Gastrocnemius medialis (tissue), 4 donors: Measurements from ENCODE around the gene SHROOM3. TPM values are rescaled to one million over a fixed set of nuclear protein-coding genes. Genes with fewer than 3 reads are reported as not detected.
A peak's percentile ranks its signal among the peaks of the same experiment; 100 is the strongest.

ENCODE experiments used
- ATAC-seq, 2 donors: fragments of 150-250 bp; one replicate each; pipeline ENCODE4 v1.9.1; 2016
- DNase-seq, 2 donors: peaks; one replicate each; pipeline ENCODE4 v3.0.0-alpha.2; 2019
- H3K27ac ChIP-seq, 4 donors: fragments of 200-600 bp; sonication (generic); 1 replicate in 1 of 4; 2 replicates in 3 of 4; pipeline ENCODE4 v1.5.1; 2016 to 2018; ENCODE audit warnings: mild to moderate bottlenecking in 2 of 4, moderate library complexity in 1 of 4
- H3K27me3 ChIP-seq, 3 donors: fragments of 200-600 bp; sonication (generic) in 2 of 3; 1 replicate in 1 of 3; 2 replicates in 2 of 3; pipeline versions ENCODE4 v1.5.1 to v1.6.0; 2016 to 2019; ENCODE audit warnings: mild to moderate bottlenecking in 1 of 3, moderate library complexity in 1 of 3
- H3K36me3 ChIP-seq, 2 donors: fragments of 200-600 bp; sonication (generic) in 1 of 2; one replicate each; pipeline ENCODE4 v1.5.1; 2017 to 2018
- H3K4me1 ChIP-seq, 2 donors: fragments of 200-600 bp; sonication (generic) in 1 of 2; one replicate each; pipeline ENCODE4 v1.5.1; 2016 to 2017; ENCODE audit warnings: mild to moderate bottlenecking in 2 of 2
- H3K4me3 ChIP-seq, 4 donors: fragments of 200-600 bp; sonication (generic) in 3 of 4; 1 replicate in 1 of 4; 2 replicates in 3 of 4; pipeline ENCODE4 v1.5.1; 2016 to 2019; ENCODE audit warnings: mild to moderate bottlenecking in 2 of 4
- H3K9me3 ChIP-seq, 3 donors: fragments of 200-600 bp; sonication (generic) in 2 of 3; 1 replicate in 1 of 3; 2 replicates in 2 of 3; pipeline ENCODE4 v1.5.1; 2016 to 2019
- POLR2A ChIP-seq, 2 donors: fragments of 450-650 bp; IDR thresholded peaks; one replicate each; pipeline ENCODE4 v1.6.1; 2017; ENCODE audit warnings: antibody characterized with exemption in 2 of 2, mild to moderate bottlenecking in 2 of 2, moderate library complexity in 2 of 2
- in situ Hi-C, 4 donors: fragments of 200-750 bp; cut with MboI; loops; one replicate each; pipeline versions ENCODE4 v1.15.0 to v1.8.0; 2017; ENCODE audit warnings: low sequenced_read_pairs in 4 of 4
- intact Hi-C: fragments of 100-400 bp; cut with DNase I; formaldehyde crosslinking; loops from one replicate; pipeline ENCODE4 v1.15.1; 2023; ENCODE audit warnings: low total_unique reads
- total RNA-seq, 4 donors: library from RNA; depleted of rRNA; stranded (reverse); fragments of >200 nt; gene quantifications; one replicate each; pipeline versions ENCODE4 v1.1.0 to v1.2.3, GENCODE V29; 2016
- TF ChIP-seq, protein P1 (sequence below), 5 experiments: fragments of 450-650 bp in 3 of 5; fragments of 200-600 bp in 2 of 5; sonication (generic) in 2 of 5; IDR thresholded peaks in 4 of 5; conservative IDR thresholded peaks in 1 of 5; 1 replicate in 4 of 5; 2 replicates in 1 of 5; pipeline ENCODE4 v1.5.1; 2016 to 2019; ENCODE audit warnings: antibody characterized with exemption in 5 of 5, mild to moderate bottlenecking in 3 of 5, moderate library complexity in 3 of 5

The SHROOM3 gene
- total RNA-seq, 4 donors from 2014 or later = 0.20 to 1.7 (median 0.98) TPM

GRCh38 chr4:76584241-76585152 is 149.5 kb downstream of the SHROOM3 start:
- intact Hi-C loops (no loop called here), in situ Hi-C loops (no loop called here)
- H3K27ac ChIP-seq = no peak overlapping the region
- TF ChIP-seq, protein P1, sequence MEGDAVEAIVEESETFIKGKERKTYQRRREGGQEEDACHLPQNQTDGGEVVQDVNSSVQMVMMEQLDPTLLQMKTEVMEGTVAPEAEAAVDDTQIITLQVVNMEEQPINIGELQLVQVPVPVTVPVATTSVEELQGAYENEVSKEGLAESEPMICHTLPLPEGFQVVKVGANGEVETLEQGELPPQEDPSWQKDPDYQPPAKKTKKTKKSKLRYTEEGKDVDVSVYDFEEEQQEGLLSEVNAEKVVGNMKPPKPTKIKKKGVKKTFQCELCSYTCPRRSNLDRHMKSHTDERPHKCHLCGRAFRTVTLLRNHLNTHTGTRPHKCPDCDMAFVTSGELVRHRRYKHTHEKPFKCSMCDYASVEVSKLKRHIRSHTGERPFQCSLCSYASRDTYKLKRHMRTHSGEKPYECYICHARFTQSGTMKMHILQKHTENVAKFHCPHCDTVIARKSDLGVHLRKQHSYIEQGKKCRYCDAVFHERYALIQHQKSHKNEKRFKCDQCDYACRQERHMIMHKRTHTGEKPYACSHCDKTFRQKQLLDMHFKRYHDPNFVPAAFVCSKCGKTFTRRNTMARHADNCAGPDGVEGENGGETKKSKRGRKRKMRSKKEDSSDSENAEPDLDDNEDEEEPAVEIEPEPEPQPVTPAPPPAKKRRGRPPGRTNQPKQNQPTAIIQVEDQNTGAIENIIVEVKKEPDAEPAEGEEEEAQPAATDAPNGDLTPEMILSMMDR (IDR thresholded peaks at IDR 0.05 in 4 of 5, conservative IDR thresholded peaks at IDR 0.05 in 1 of 5) = no peak
- TF ChIP-seq POLR2A (IDR thresholded peaks at IDR 0.05) = no peak
- DNase-seq = no peak
- no peaks in the 10 kb centered on the region for H3K36me3 ChIP-seq
- no peak for ATAC-seq
- H3K9me3 ChIP-seq = no peaks in the 10 kb centered on the region
- no peak overlapping the region for H3K4me3 ChIP-seq
- peaks cover 0 to 3% of the 10 kb centered on the region in 2 donors for H3K4me1 ChIP-seq
- H3K27me3 ChIP-seq = peaks cover 0 to 2% (median 0%) of the 10 kb centered on the region in 3 donors

- no peak for TF ChIP-seq POLR2A (IDR thresholded peaks at IDR 0.05)
- intact Hi-C loops (no loop called here), in situ Hi-C loops (no loop called here)
- H3K36me3 ChIP-seq = no peaks in the 10 kb centered on the region
- H3K27ac ChIP-seq = no peak overlapping the region
- peaks cover 0 to 2% (median 0%) of the 10 kb centered on the region in 3 donors for H3K27me3 ChIP-seq
- DNase-seq (no peak), ATAC-seq (no peak)
- peak overlapping the region in 2 of 4 donors; percentile 37 to 51 for H3K4me3 ChIP-seq
- H3K4me1 ChIP-seq = peaks cover 0 to 3% of the 10 kb centered on the region in 2 donors
- H3K9me3 ChIP-seq = no peaks in the 10 kb centered on the region
Observed at GRCh38 chr4:76585272-76585671, 150.2 kb downstream of the SHROOM3 start.

GRCh38 chr4:76585897-76586360 is 150.9 kb downstream of the SHROOM3 start:
- ATAC-seq (peak in 1 of 2 donors; percentile 87), DNase-seq (peak in 1 of 2 donors; percentile 64)
- Histone ChIP-seq H3K9me3 (no peaks in the 10 kb centered on the region), H3K36me3 (no peaks in the 10 kb centered on the region), H3K27me3 (peaks cover 0 to 2% (median 0%) of the 10 kb centered on the region in 3 donors), H3K4me1 (peaks cover 0 to 5% of the 10 kb centered on the region in 2 donors), H3K27ac (peak overlapping the region in 1 of 4 donors; percentile 23), H3K4me3 (peak overlapping the region; percentile 31 to 51 (median 39))
- intact Hi-C loops = no loop called here
- TF ChIP-seq, protein P1 (IDR thresholded peaks at IDR 0.05 in 4 of 5, conservative IDR thresholded peaks at IDR 0.05 in 1 of 5) = no peak
- no peak for TF ChIP-seq POLR2A (IDR thresholded peaks at IDR 0.05)
- in situ Hi-C loops = no loop called here

DNA sequence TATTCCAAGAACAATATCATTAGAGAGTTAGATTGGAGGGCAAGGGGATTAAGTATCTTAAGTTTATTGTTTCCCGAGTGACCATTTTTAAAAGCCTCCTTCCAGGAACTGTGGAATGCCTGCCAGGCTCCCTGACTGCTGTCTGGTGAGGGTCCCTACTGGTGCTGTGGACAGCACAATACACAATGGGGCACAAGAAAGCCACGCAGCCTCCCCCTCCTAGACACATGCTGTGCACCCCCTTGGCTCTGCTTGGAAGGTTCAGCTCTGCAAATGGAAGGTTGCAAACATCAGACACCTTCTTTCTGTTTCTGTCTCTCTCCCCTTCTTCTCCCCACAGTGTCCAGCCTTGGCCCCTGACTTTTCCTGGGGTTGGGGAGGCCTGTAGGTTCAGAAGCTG is 153.2 kb downstream of the SHROOM3 start:
- no peak for ATAC-seq
- TF ChIP-seq, protein P1 (IDR thresholded peaks at IDR 0.05 in 4 of 5, conservative IDR thresholded peaks at IDR 0.05 in 1 of 5) = no peak
- TF ChIP-seq POLR2A (IDR thresholded peaks at IDR 0.05) = no peak
- no peaks in the 10 kb centered on the region for H3K9me3 ChIP-seq
- in situ Hi-C loops (no loop called here), intact Hi-C loops (no loop called here)
- H3K36me3 ChIP-seq = no peaks in the 10 kb centered on the region
- H3K4me3 ChIP-seq = no peak overlapping the region
- H3K27me3 ChIP-seq = peaks cover 0 to 2% (median 0%) of the 10 kb centered on the region in 3 donors
- no peak for DNase-seq
- no peak overlapping the region for H3K27ac ChIP-seq
- peaks cover 0 to 10% of the 10 kb centered on the region in 2 donors for H3K4me1 ChIP-seq

GRCh38 chr4:76589402-76589801 is 154.4 kb downstream of the SHROOM3 start:
- Histone ChIP-seq H3K27ac (no peak overlapping the region), H3K4me3 (no peak overlapping the region), H3K9me3 (no peaks in the 10 kb centered on the region), H3K27me3 (peaks cover 0 to 2% (median 0%) of the 10 kb centered on the region in 3 donors), H3K36me3 (no peaks in the 10 kb centered on the region), H3K4me1 (peaks cover 0 to 10% of the 10 kb centered on the region in 2 donors)
- intact Hi-C loops = no loop called here
- TF ChIP-seq, protein P1 (IDR thresholded peaks at IDR 0.05 in 4 of 5, conservative IDR thresholded peaks at IDR 0.05 in 1 of 5) = no peak
- TF ChIP-seq POLR2A (IDR thresholded peaks at IDR 0.05) = no peak
- in situ Hi-C loops = no loop called here
- DNase-seq = no peak
- no peak for ATAC-seq
